Lung (tissue), 16 donors: ENCODE data around the gene ARL6IP5. TPM values are rescaled to one million over a fixed set of nuclear protein-coding genes. Genes with fewer than 3 reads are reported as not detected.
A peak's percentile ranks its signal among the peaks of the same experiment; 100 is the strongest.

Experiments used
- ATAC-seq: fragments of 200-7000 bp; cut with Tn5 transposase; one replicate; pipeline ENCODE4 v1.9.1; 2020; ENCODE audit warnings: moderate number of reproducible peaks; ENCODE audit not compliant: insufficient read depth, low FRiP score
- DNase-seq, 3 donors: peaks; one replicate each; pipeline ENCODE4 v3.0.0-alpha.2; 2013 to 2017
- H3K27ac ChIP-seq, 2 donors: one replicate each; pipeline ENCODE4 v1.5.1; 2013; ENCODE audit warnings: mild to moderate bottlenecking in 2 of 2, moderate library complexity in 2 of 2, control low read depth in 1 of 2, inconsistent platforms in 1 of 2, low read depth in 1 of 2, low read length in 1 of 2
- H3K27me3 ChIP-seq, 3 donors: one replicate each; pipeline ENCODE4 v1.5.1; 2013; ENCODE audit warnings: low read length in 2 of 3; ENCODE audit not compliant: control insufficient read depth in 3 of 3, insufficient read depth in 3 of 3
- H3K36me3 ChIP-seq, 4 donors: one replicate each; pipeline ENCODE4 v1.5.1; 2013; ENCODE audit warnings: low read length in 4 of 4, mild to moderate bottlenecking in 1 of 4, moderate library complexity in 1 of 4; ENCODE audit not compliant: control insufficient read depth in 4 of 4, insufficient read depth in 4 of 4
- H3K4me1 ChIP-seq, 5 donors: one replicate each; pipeline ENCODE4 v1.5.1; 2013; ENCODE audit warnings: low read length in 5 of 5, mild to moderate bottlenecking in 2 of 5, moderate library complexity in 1 of 5; ENCODE audit not compliant: control insufficient read depth in 5 of 5, insufficient read depth in 5 of 5
- H3K4me3 ChIP-seq: one replicate; pipeline ENCODE4 v1.5.1; 2013; ENCODE audit warnings: mild to moderate bottlenecking, control low read depth, moderate library complexity
- H3K9ac ChIP-seq, 2 donors: one replicate each; pipeline ENCODE4 v1.5.1; 2013; ENCODE audit warnings: low read length in 2 of 2, control low read depth in 1 of 2; ENCODE audit not compliant: insufficient read depth in 1 of 2
- H3K9me3 ChIP-seq, 4 donors: one replicate each; pipeline ENCODE4 v1.5.1; 2013; ENCODE audit warnings: low read length in 3 of 4, mild to moderate bottlenecking in 1 of 4, moderate library complexity in 1 of 4; ENCODE audit not compliant: control insufficient read depth in 4 of 4, insufficient read depth in 3 of 4
- CTCF ChIP-seq: IDR thresholded peaks from 2 replicates; pipeline ENCODE4 v1.5.1; 2012; ENCODE audit warnings: mild to moderate bottlenecking; ENCODE audit errors: control extremely low read depth, extremely low read depth
- WGBS, 2 donors: extraction: QIAGEN DNeasy Blood & Tissue Kit; methylation state at CpG; one replicate each; pipeline ENCODE4 v1.1.7; 2013; 5-methylcytosine and 5-hydroxymethylcytosine counted together
- long read RNA-seq, 5 donors: transcript quantifications; one replicate each; lab custom pipeline, GENCODE V29; 2026
- polyA plus RNA-seq, 2 donors: library from polyadenylated mRNA; stranded (reverse); fragments of 200-250 nt; gene quantifications; one replicate each; pipeline ENCODE4 v1.2.1, GENCODE V29; 2013
- total RNA-seq, 2 donors: library from RNA; depleted of rRNA in 1 of 2; stranded (reverse); fragments of >200 nt in 1 of 2; gene quantifications; one replicate each; pipeline ENCODE4 v1.2.1, GENCODE V29; 2014 to 2021
- donor health status: control.
- donor health status: control.
- donor health status: Bipolar disorder and iron deficiency.
- donor health status: healthy.
- donor health status: DM: yes; HTN: yes; CAD: no.

ARL6IP5 gene
- 100 to 1,000 TPM; 105 to 132 TPM for total RNA-seq
- polyA plus RNA-seq = 100 to 1,000 TPM; 116 to 126 TPM
- long read RNA-seq, donor 1, transcript ARL6IP5-201 (3 exons, 2,101 nt) = major isoform, 77 of 94 reads
- long read RNA-seq, donor 1, partial matches to known transcripts = 15 of 94 reads
- long read RNA-seq, donor 1, other reads (novel, unspliced or antisense) = 0 of 94 reads
- long read RNA-seq, donor 2, transcript ARL6IP5-201 (3 exons, 2,101 nt) = major isoform, 30 of 31 reads
- long read RNA-seq, donor 2, partial matches to known transcripts = 0 of 31 reads
- long read RNA-seq, donor 2, other reads (novel, unspliced or antisense) = 0 of 31 reads
- long read RNA-seq, donor 3, transcript ARL6IP5-201 (3 exons, 2,101 nt) = major isoform, 45 of 57 reads
- long read RNA-seq, donor 3, partial matches to known transcripts = 10 of 57 reads
- long read RNA-seq, donor 3, other reads (novel, unspliced or antisense) = 0 of 57 reads
- long read RNA-seq, donor 4, transcript ARL6IP5-201 (3 exons, 2,101 nt) = major isoform, 32 of 41 reads
- long read RNA-seq, donor 4, partial matches to known transcripts = 7 of 41 reads
- long read RNA-seq, donor 4, other reads (novel, unspliced or antisense) = 0 of 41 reads
- long read RNA-seq, donor 5, transcript ARL6IP5-201 (3 exons, 2,101 nt) = major isoform, 90 of 109 reads
- long read RNA-seq, donor 5, partial matches to known transcripts = 17 of 109 reads
- long read RNA-seq, donor 5, other reads (novel, unspliced or antisense) = 0 of 109 reads

GRCh38 chr3:69084326-69085167, at the start of gene ARL6IP5:
ARL6IP5 (plus strand) TSS chr3:69084937; CDS start chr3:69085048, 111 bp downstream.
- peaks cover 6 to 43% (median 19%) of the 10 kb centered on the region in 5 donors for H3K4me1 ChIP-seq
- peak within 1 kb of the TSS in 1 of 2 donors; percentile 82 for H3K9ac ChIP-seq
- peak; percentile 76 for ATAC-seq
- no peaks in the 10 kb centered on the region for H3K27me3 ChIP-seq
- peak; percentile 93 to 98 (median 94) for DNase-seq
- H3K27ac ChIP-seq = peak within 1 kb of the TSS; percentile 99 to 100
- H3K36me3 ChIP-seq = no peaks in the 10 kb centered on the region
- no peak for TF ChIP-seq CTCF
- 1% methylated on average over 32 of the region's 32 CpGs for WGBS, 2 donors
- no peaks in the 10 kb centered on the region for H3K9me3 ChIP-seq
- peak within 1 kb of the TSS; percentile 100 for H3K4me3 ChIP-seq

DNA sequence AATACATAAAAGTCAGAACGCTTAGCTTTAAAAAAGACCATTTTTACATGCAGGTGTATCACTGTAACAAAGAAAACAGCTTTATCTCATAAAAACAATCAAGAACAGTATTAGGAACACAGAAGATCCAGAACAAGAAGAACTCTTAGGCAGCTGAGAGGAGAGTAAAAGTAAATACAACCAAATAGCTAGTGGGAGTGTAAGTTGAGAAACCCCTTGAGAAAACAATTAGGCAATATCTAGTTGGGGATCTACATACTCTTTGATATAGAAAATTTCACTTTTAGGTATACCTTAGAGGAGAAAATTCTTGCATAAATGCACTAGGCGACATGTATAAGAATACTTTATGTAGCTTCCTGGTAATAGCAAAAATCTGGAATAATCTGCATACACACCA, 40.1 kb upstream of the ARL6IP5 start:
- H3K27ac ChIP-seq = no peak overlapping the region
- no peak overlapping the region for H3K9ac ChIP-seq
- DNase-seq (no peak), ATAC-seq (no peak)
- no peaks in the 10 kb centered on the region for H3K27me3 ChIP-seq
- no peak for TF ChIP-seq CTCF
- peaks cover 0 to 2% (median 0%) of the 10 kb centered on the region in 5 donors for H3K4me1 ChIP-seq
- H3K4me3 ChIP-seq = no peak overlapping the region
- 74 to 89% methylated on average over 2 of the region's 2 CpGs for WGBS, 2 donors
- peaks cover 14 to 47% (median 27%) of the 10 kb centered on the region in 4 donors for H3K36me3 ChIP-seq
- no peaks in the 10 kb centered on the region for H3K9me3 ChIP-seq

DNA sequence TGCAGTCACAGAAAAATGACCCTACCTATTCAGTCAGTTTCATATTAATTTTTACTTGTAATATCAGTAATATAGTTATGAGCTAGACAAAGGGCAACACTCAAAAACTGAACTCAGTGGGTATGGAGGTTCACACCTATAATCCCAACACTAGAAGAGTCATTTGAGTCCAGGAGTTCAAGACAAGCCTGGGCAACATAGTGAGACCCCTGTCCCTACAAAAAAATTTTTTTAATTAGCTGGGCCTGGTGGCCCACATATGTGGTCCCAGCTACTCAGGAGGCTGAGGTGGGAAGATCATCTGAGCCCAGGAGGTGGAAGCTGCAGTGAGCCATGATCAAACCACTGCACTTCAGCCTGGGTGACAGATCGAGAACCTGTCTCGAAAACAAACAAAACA, 35.7 kb upstream of the ARL6IP5 start:
- no peak for DNase-seq
- no peak overlapping the region for H3K4me3 ChIP-seq
- no peak for TF ChIP-seq CTCF
- H3K36me3 ChIP-seq = peaks cover 9 to 24% (median 16%) of the 10 kb centered on the region in 4 donors
- 92 to 100% methylated on average over 2 of the region's 2 CpGs for WGBS, 2 donors
- ATAC-seq = no peak
- H3K4me1 ChIP-seq = peaks cover 0 to 15% (median 4%) of the 10 kb centered on the region in 5 donors
- no peaks in the 10 kb centered on the region for H3K27me3 ChIP-seq
- no peaks in the 10 kb centered on the region for H3K9me3 ChIP-seq
- H3K27ac ChIP-seq = no peak overlapping the region
- no peak overlapping the region for H3K9ac ChIP-seq
